K562 (cell line): ENCODE results near the gene SHISA4. TPM values are rescaled to one million over a fixed set of nuclear protein-coding genes. Genes with fewer than 3 reads are reported as not detected.
A peak's percentile ranks its signal among the peaks of the same experiment; 100 is the strongest.

ENCODE experiments used
- ATF6 ChIP-seq: sonication (generic); formaldehyde crosslinking; IDR thresholded peaks from 2 replicates; pipeline ENCODE4 v1.4.0; 2020; ENCODE audit warnings: mild to moderate bottlenecking, missing genetic modification reagents
- BACH1 ChIP-seq: fragments of 200-800 bp; sonication (Bioruptor generic); IDR thresholded peaks from 2 replicates; pipeline ENCODE4 v1.6.1; 2016; ENCODE audit warnings: missing genetic modification characterization, missing compliant biosample characterization
- BDP1 ChIP-seq: IDR thresholded peaks from 3 replicates; pipeline ENCODE4 v1.6.1; 2011; ENCODE audit not compliant: insufficient read length, insufficient read depth
- C11orf30 ChIP-seq: fragments of 450-650 bp; IDR thresholded peaks from 2 replicates; pipeline ENCODE4 v1.6.1; 2016; ENCODE audit warnings: low read depth, mild to moderate bottlenecking
- CTBP1 ChIP-seq: fragments of 450-650 bp; IDR thresholded peaks from 2 replicates; pipeline ENCODE4 v1.6.1; 2016; ENCODE audit warnings: borderline replicate concordance
- DPF2 ChIP-seq: fragments of 450-650 bp; IDR thresholded peaks from 2 replicates; pipeline ENCODE4 v1.6.1; 2016
- ELK3 ChIP-seq: fragments of 450-650 bp; formaldehyde crosslinking; IDR thresholded peaks from 2 replicates; pipeline ENCODE4 v1.4.0; 2020; ENCODE audit warnings: mild to moderate bottlenecking
- HDAC1 ChIP-seq, 2 experiments: fragments of 450-650 bp; IDR thresholded peaks; 2 replicates each; pipeline ENCODE4 v1.6.1; 2016 to 2017; ENCODE audit warnings: inconsistent platforms in 1 of 2, mild to moderate bottlenecking in 1 of 2, moderate library complexity in 1 of 2
- HDGF ChIP-seq: fragments of 450-650 bp; IDR thresholded peaks from 2 replicates; pipeline ENCODE4 v1.6.1; 2016
- HNRNPK ChIP-seq: fragments of 200-400 bp; formaldehyde crosslinking; IDR thresholded peaks from one replicate; pipeline ENCODE4 v1.6.1; 2018; ENCODE audit warnings: mild to moderate bottlenecking, low read depth, low read length; ENCODE audit not compliant: poor library complexity, severe bottlenecking
- JUN ChIP-seq, 2 experiments: sonication (generic) in 1 of 2; formaldehyde crosslinking in 1 of 2; IDR thresholded peaks; 2 replicates each; pipeline versions ENCODE4 v1.6.1 to v1.8.0; 2012 to 2022; ENCODE audit warnings: borderline replicate concordance in 2 of 2, mild to moderate bottlenecking in 2 of 2, improper control_type of control experiment in 1 of 2, low read depth in 1 of 2, low read length in 1 of 2, missing genetic modification reagents in 1 of 2
- JUNB ChIP-seq: fragments of 450-650 bp; formaldehyde crosslinking; conservative IDR thresholded peaks from 2 replicates; pipeline ENCODE4 v1.4.0; 2020; ENCODE audit warnings: mild to moderate bottlenecking
- L3MBTL2 ChIP-seq: fragments of 450-650 bp; IDR thresholded peaks from 2 replicates; pipeline ENCODE4 v1.6.1; 2016; ENCODE audit warnings: mild to moderate bottlenecking, moderate library complexity
- MAZ ChIP-seq, 2 experiments: fragments of 450-650 bp in 1 of 2; sonication (generic) in 1 of 2; formaldehyde crosslinking; IDR thresholded peaks in 1 of 2; conservative IDR thresholded peaks in 1 of 2; 2 replicates each; pipeline versions ENCODE4 v1.4.0 to v1.5.0; 2020; ENCODE audit warnings: mild to moderate bottlenecking in 1 of 2, missing genetic modification reagents in 1 of 2
- MYNN ChIP-seq, 2 experiments: sonication (generic); formaldehyde crosslinking in 1 of 2; IDR thresholded peaks; 2 replicates each; pipeline versions ENCODE4 v1.5.0 to v1.6.1; 2016 to 2020; ENCODE audit warnings: antibody characterized with exemption in 1 of 2, missing genetic modification reagents in 1 of 2
- NFE2 ChIP-seq: IDR thresholded peaks from 2 replicates; pipeline ENCODE4 v1.6.1; 2014; ENCODE audit warnings: antibody characterized with exemption, low read depth
- RBBP5 ChIP-seq: fragments of 200-600 bp; sonication (generic); IDR thresholded peaks from 2 replicates; pipeline ENCODE4 v1.6.1; 2012; ENCODE audit warnings: borderline replicate concordance, mild to moderate bottlenecking, low read length, control low read depth, inconsistent platforms; ENCODE audit not compliant: insufficient read depth, poor library complexity, severe bottlenecking
- RCOR1 ChIP-seq, 2 experiments: IDR thresholded peaks; 2 replicates each; pipeline ENCODE4 v1.6.1; 2012; ENCODE audit warnings: low read depth in 2 of 2, low read length in 2 of 2, borderline replicate concordance in 1 of 2, improper control_type of control experiment in 1 of 2
- RNF2 ChIP-seq: sonication (generic); IDR thresholded peaks from 2 replicates; pipeline ENCODE4 v1.6.1; 2016
- SIRT6 ChIP-seq: IDR thresholded peaks from one replicate; pipeline ENCODE4 v1.6.1; 2012; ENCODE audit warnings: low read depth, mild to moderate bottlenecking, control low read depth, inconsistent platforms, low read length, moderate library complexity
- SMARCA4 ChIP-seq: fragments of 450-650 bp; IDR thresholded peaks from 2 replicates; pipeline ENCODE4 v1.6.1; 2016
- TEAD4 ChIP-seq, 2 experiments: sonication (generic) in 1 of 2; formaldehyde crosslinking in 1 of 2; IDR thresholded peaks; 2 replicates each; pipeline versions ENCODE4 v1.6.1 to v1.8.0; 2012 to 2022; ENCODE audit warnings: borderline replicate concordance in 1 of 2, inconsistent platforms in 1 of 2, low read length in 1 of 2, mild to moderate bottlenecking in 1 of 2, missing genetic modification reagents in 1 of 2
- USF1 ChIP-seq: sonication (generic); formaldehyde crosslinking; IDR thresholded peaks from 2 replicates; pipeline ENCODE4 v1.9.0; 2022; ENCODE audit warnings: mild to moderate bottlenecking, missing genetic modification reagents
- XRCC3 ChIP-seq: fragments of 450-650 bp; IDR thresholded peaks from 2 replicates; pipeline ENCODE4 v1.6.1; 2017; ENCODE audit warnings: mild to moderate bottlenecking, moderate library complexity
- ZBTB1 ChIP-seq: sonication (generic); formaldehyde crosslinking; IDR thresholded peaks from 2 replicates; pipeline ENCODE4 v1.8.1; 2023; ENCODE audit warnings: missing genetic modification reagents, low read depth, mild to moderate bottlenecking, borderline replicate concordance
- ZNF263 ChIP-seq: sonication (generic); formaldehyde crosslinking; IDR thresholded peaks from 2 replicates; pipeline ENCODE4 v1.8.0; 2022; ENCODE audit warnings: mild to moderate bottlenecking, missing genetic modification reagents, borderline replicate concordance
- polyA plus RNA-seq, 8 experiments: library from polyadenylated mRNA; depleted of rRNA in 4 of 8; stranded (reverse) in 5 of 8; unstranded in 3 of 8; fragments of >200 nt; fragmentation: Nextera tagmentation in 2 of 8; fragmentation: Illumina TruSeq in 1 of 8; extraction: Ambion mirVana in 2 of 8; extraction: Trizol in 1 of 8; gene quantifications; 2 replicates each; pipeline versions ENCODE4 v1.2.1 to v1.2.3, GENCODE V29; 2011 to 2014; ENCODE audit warnings: inconsistent platforms in 1 of 8, missing spikeins in 1 of 8
- total RNA-seq, 7 experiments: library from RNA; depleted of rRNA in 6 of 7; stranded (reverse); fragments of >200 nt in 6 of 7; fragmentation: Illumina TruSeq in 2 of 7; extraction: Trizol in 2 of 7; gene quantifications; 2 replicates each; pipeline versions ENCODE4 v1.2.1 to v1.2.3, GENCODE V29; 2011 to 2021; ENCODE audit warnings: low replicate concordance in 1 of 7

SHISA4 gene
- total and polyA plus RNA-seq, 9 of the 15 experiments (the other 6 are each of a cell fraction or from before 2014, with no cell fraction given): 0.15 to 0.95 (median 0.68) TPM; not detected in 2

- TF ChIP-seq SMARCA4 (peak; percentile 75), RNF2 (no peak), L3MBTL2 (no peak), USF1 (CRISPR knock-in tag) (no peak), ELK3 (CRISPR knock-in tag) (no peak), TEAD4 (IDR thresholded peaks at IDR 0.05; ENCODE audit: low read length) (no peak), TEAD4 (CRISPR knock-in tag; IDR thresholded peaks at IDR 0.05; ENCODE audit: borderline replicate concordance) (no peak), RBBP5 (no peak), DPF2 (peak; percentile 78), XRCC3 (no peak), C11orf30 (peak; percentile 92), ZBTB1 (CRISPR knock-in tag) (no peak), HDAC1 (IDR thresholded peaks at IDR 0.05) (peak in 1 of 2 experiments; percentile 48; a peak in 1 of 4 replicates), SIRT6 (no peak), BDP1 (no peak), CTBP1 (peak; percentile 33; the same call in 1 of the 2 replicates), MYNN (IDR thresholded peaks at IDR 0.05) (peak; percentile 38; the same call in 1 of the 2 replicates), MYNN (CRISPR knock-in tag; IDR thresholded peaks at IDR 0.05) (no peak), JUNB (CRISPR knock-in tag) (no peak), ZNF263 (peak; percentile 92), JUN (IDR thresholded peaks at IDR 0.05; ENCODE audit: borderline replicate concordance, low read depth, low read length) (peak; percentile 55; the same call in 1 of the 2 replicates), JUN (CRISPR knock-in tag; IDR thresholded peaks at IDR 0.05; ENCODE audit: borderline replicate concordance) (no peak), MAZ (CRISPR knock-in tag; conservative IDR thresholded peaks at IDR 0.05 in 1 of 2, IDR thresholded peaks at IDR 0.05 in 1 of 2) (0 out of 4 replicates have a peak, but pooled peaks of 1 of the 2 experiments have one; percentile 36), ATF6 (CRISPR knock-in tag) (no peak), BACH1 (tag) (peak; percentile 52; the same call in 1 of the 2 replicates), RCOR1 (IDR thresholded peaks at IDR 0.05; ENCODE audit: borderline replicate concordance in 1 of 2, low read depth in 2 of 2, low read length in 2 of 2) (peak in 1 of 2 experiments; percentile 50; a peak in 1 of 4 replicates), HDGF (peak; percentile 61; the same call in 1 of the 2 replicates), NFE2 (peak; percentile 95), HNRNPK (no peak)
Measured at GRCh38 chr1:201885531-201886075, 3.1 kb upstream of the SHISA4 start (continued).
